Putamen (tissue), 1 donor: ENCODE measurements around the gene CNTNAP3B.
"Not testable (repeated sequence)": the region's sequence is repeated elsewhere in the genome, so short reads cannot be mapped to it uniquely, and the experiment has no call there.

Experiments used
- DNase-seq: peaks from one replicate; pipeline ENCODE4 v3.0.0-alpha.2; 2016; ENCODE audit warnings: low spot score

Gene CNTNAP3B

DNA sequence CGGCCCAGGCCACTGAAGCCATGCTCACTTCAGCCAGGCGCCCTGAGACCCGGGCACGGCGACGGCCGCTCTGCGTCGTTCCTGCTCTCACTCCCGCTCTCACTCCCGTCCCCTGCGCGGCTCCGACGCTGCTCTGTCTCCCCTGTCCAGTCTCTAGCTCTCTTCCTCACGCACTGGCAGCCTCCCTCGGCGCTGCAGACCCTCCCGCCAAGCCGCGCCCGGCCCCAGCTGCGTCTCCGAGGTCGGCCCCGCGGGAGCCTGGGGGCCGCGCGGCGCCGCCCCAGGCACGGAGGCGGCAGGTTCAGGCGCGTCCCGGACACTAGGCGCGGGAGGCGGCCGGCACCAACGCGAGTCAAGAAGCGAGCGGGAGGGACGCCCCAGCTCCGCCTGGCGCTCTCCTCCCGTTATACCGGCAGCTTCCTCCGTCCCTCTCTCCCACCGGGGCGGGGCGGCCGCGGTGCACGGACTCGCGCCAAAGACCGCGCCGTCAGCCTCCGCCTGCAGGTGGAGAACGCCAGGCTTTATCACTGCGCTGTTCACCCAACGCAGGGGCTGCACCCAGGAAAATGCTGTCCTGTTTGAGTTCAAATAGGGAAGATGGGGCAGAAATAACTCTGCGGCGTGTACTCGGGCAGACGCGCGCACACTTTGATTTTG is at the start of gene CNTNAP3B:
Gene CNTNAP3B (minus strand): TSS at position 354 of the 657 bp plus-strand sequence. CDS start 332 bp downstream, at position 22.
- DNase-seq, result not testable (repeated sequence)

DNA sequence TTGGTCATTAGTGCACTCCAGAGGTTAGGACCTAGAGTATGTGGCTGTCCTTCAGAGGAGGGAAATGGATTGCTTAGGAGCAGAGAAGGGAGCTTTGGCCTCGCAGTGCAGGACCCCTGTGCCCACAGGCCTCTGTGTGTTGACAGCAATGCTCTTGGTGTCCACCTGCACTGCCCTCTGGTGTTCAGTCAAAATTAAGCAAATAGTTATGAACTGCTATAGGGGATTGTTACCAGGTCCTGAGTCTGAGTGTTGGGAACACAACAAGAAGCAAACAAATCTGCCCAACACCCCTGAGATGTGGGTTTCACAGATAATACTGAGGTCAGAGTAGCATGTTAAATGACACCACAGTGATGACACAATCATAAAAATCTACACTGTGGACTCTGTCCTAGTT is 31.1 kb upstream of the CNTNAP3B start:
- DNase-seq, result not testable (repeated sequence)

DNA sequence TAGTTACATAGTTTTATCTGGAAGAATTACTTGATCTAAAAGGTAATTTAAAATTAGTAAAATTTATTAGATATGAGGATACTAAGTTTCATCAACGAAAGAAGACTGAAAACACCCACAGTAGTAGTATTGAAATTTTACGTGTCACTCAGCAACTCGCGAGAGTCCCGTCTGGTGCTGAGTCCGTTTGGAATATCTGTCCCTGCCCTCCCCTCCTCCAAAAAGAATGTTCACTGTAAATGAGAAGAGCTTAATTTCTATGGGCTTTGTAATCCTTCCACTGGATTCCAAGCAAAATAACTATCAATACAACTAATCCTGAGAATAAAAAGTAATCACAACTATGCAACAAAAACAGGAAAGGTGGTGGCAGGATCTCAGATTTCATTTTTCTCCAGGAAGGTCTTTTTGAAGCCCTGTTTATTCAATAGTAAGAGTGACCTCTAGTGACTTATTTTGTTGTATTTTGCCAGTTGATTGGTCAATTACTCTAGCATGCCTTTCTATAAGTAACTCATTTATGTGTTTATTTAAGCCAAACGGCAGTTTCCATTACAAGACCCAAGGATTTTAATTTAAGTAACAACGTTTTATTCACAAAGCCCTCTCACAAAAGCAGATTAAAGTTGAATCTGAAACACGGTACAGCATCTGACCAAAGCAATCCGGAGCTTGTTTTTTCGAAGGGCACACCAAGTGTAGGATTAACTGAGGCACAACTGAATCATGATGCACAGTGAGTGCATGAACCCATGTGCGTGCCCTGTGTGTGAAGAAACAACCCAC is 2.0 kb downstream of the CNTNAP3B start:
- peak; percentile 14 for DNase-seq

DNA sequence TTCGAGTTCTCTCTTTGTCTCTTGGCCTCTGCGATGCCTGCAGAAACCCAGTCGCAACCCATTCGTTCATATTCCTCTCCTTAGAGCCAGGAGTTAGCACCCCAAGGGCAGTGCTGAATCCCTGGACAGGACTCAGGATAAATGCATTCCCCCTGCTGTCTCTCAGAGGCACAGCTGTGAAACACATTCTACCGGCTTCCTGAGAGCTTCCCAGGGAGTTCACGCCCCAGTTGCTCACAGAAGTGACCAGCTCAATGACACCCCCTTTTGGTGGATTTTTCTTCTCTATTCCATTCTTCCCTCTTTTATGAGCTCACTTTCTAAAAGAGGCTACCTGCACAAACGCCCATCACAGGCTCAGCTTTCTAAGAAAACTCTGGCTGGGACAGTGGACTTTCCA is 8.2 kb downstream of the CNTNAP3B start:
- DNase-seq, result not testable (repeated sequence)

DNA sequence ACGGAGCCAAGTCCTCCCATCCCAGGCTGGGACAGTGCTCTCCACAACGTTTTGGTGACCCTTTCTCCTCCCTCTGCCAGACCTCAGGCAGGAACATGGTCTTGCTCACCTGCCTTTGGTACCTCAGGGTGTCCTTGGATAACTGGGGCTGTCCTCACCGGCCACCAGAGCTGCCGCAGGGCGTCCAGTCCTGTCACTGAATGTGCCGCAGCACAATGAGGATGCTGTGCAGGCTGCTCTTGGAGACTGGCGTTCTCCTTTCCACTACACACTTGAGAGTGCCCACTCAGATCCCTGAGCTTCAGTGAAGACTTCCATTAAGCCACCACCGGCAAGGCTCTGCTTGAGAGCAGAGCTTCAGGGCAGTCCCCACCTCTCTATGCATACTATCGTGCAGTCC is 33.3 kb downstream of the CNTNAP3B start:
- not testable (repeated sequence) for DNase-seq

DNA sequence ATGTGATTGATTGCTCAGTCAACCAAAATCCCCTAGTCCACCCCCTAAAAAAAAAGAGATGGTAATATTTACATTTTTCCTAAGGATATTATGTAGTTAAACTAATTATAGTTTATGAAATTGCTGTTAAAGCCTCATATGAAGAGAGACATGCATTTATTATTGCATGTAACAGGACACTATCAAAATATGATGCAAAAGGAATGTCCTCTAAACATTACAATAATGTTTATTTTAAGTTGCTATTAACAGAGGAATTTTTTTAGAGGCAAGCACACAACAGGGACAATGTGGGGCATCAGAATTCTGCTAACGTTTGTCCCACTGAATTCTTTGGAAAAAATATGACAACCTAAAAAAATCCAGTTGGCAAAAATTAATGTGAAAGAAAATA is 44.7 kb downstream of the CNTNAP3B start:
- not testable (repeated sequence) for DNase-seq

DNA sequence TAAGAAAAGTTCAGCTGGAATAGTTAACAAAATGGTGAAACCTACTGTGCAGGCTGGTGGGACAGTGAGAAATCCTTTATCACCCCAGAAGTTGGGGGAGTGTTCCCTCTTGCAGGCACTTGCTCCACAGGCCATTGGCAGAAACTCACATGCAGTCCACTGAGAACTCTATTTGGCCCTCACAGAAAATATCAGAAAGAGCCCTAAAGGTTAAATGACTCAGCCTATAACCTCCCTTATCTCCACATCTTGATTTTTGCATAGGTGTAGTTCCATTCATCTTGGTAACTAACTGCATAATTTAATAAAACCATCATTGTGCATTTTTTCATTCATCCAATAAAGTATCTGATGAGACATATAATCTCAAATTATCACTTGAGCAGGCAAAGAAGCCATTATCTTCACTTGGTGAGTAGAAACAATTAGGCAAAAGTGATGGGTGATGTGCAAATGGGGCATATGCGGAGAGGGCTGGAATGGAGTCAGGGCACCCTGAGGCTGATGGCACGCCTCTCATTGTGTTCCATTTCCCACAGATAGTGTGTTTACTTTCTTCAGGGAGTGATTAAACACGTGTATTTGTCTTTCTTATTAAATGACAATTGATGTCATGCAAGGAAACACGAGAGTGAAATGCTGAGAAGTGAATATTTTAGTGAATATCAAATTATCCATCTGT is 45.2 kb downstream of the CNTNAP3B start:
- not testable (repeated sequence) for DNase-seq

DNA sequence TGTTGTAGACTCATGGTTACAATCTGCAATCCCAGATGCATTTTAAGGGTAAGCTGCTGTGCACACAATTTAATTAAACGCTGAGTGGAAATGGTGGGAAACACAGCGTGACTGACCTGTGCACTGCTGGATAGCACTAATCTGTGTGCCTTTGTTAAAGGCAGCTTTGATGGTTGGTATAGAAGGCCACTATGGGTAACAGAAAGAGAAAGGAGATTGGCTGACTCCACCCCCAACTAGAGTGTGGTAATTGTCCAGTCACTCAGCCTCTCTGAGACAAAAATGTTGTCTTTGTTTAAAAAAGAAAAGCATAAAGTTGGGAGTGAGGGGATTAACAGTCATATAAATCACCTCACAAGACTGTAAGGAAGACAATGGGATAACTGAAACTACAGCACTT is 48.9 kb downstream of the CNTNAP3B start:
- DNase-seq, result not testable (repeated sequence)

DNA sequence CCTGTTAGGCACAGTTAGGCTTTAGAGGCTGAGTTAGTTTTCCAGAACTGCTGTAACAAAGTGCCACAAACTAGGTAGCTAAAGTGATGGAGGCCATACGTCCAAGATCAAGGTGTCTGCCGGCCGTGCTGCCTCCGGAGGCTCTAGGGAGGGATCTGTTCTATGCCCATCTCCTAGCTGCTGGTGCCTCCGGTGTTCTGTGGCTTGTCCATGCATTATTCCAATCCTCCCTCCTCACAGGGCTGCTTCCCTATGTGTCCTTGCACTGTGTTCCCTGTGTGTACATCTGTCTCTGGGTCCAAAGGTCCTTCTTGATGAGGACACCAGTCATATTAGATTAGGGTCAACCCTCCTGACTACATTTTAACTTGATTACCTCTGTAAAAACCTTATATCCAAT is 54.4 kb downstream of the CNTNAP3B start:
- DNase-seq, result not testable (repeated sequence)

DNA sequence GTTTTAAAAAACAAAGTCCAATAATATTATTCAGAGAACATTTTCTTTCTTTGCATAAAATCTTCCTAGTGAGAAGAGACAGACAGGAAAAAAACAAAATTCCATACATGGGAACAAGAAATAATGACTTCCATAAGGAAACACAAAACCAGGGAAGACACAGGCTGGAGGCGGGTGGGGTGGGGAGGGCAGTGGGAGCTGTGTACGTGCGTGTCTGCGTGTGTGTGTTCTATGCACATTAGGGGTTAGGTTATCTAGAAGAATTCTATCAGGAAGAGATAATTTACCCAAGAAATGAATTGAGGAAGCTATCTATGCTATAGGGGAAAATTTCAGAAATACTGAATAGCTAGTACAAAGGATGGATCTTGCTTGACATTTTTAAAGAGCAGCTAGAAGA is 58.2 kb downstream of the CNTNAP3B start:
- DNase-seq, result not testable (repeated sequence)

DNA sequence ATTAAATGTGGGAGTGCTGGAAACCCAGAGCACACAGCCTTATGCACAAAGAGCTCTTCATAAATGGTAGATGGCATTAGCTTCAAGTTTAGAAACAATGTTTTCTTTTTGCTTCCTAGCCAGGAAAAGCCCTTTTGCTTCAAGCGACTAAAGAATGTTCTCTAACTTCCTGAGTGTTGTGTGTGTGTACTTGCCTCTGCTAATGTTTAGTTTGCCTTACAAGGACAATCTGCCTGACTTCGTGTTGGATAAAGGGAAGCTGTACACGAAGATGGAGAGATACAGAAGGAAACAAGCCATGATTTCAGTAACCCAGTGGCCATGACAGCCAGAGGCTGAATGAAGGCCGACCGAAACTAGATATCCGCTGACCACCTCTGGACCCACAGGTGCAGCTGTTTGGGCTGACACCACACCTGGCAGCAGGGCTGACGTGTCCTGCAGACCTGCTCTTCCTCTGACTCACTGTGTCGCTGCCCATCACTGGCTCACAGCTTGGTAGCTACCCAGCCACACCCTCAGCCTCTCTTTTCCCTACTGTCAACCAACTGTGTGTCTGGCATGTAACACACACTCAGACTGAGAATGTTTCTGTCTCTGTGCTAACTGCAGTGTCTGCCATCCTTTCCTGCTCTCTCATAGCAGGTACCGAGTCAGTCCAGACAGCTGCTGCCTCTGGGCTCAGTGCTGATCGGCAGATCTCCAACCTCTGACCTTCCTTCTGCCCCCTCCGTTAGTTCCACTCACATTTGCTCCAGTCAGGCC is 59.0 kb downstream of the CNTNAP3B start:
- DNase-seq, result not testable (repeated sequence)

DNA sequence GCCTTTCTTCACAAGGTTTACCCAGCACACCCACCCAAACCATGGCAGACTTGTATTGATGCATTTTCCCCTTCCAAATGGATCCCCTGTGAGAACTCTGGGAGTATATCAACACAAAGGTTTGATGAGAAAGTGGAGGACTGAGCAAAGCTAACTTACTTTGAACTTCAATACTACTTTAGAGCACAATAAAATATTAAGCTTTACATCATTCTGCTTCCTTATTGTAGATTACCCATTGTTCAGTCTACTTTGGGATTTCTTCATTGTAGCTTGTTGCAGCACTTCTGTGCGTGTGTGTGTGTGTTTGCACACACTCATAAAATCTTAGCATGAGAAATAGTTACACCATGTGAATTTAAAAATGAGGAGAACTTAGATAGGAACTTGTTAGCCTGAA is 75.4 kb downstream of the CNTNAP3B start:
- DNase-seq, result not testable (repeated sequence)

DNA sequence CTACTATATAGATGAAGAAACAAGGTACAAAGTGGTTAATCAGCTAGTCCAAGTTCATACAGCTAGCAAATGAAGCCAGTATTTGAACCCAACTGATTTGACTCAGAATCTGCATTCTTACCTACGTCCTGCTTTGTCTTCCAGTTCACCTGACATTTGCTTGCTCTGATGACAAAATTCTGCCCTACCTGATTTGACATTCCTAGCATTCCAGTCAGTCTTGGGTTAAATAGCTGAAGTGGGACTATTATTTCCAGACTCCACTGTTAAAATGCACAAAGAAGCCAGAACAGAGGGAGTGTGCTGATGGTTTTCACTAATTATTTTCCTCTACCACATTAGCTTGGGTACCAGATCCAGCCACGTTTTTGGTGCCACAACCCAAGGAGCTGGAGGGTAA is 78.5 kb downstream of the CNTNAP3B start:
- not testable (repeated sequence) for DNase-seq

DNA sequence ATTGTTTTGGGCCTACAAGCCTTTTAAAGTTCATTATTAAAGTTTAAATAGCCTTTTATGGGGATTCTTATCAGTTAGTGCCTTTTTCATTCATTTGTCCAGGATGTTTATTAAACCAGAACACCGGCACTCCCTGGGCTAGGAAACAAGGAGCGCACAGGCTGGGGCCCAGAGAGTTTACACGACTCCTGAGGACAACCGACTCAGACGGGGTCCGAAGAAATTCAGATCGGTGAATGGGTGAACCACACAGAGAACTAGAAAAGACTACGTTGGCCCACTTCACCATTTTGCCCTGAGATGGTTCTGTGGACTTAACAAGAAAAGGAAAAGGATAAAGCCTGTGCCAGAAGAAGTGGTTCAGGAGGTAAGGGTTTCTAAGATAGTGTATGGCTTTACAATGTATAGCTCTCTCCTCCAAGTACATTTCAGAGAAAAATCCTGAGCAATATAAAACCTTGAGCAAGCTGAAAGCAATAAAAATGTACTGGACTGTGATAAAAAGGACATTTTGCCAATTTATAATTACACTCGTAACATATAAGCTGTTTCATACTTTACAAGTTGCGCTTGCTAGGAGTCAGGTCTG is 84.7 kb downstream of the CNTNAP3B start:
- DNase-seq, result not testable (repeated sequence)

DNA sequence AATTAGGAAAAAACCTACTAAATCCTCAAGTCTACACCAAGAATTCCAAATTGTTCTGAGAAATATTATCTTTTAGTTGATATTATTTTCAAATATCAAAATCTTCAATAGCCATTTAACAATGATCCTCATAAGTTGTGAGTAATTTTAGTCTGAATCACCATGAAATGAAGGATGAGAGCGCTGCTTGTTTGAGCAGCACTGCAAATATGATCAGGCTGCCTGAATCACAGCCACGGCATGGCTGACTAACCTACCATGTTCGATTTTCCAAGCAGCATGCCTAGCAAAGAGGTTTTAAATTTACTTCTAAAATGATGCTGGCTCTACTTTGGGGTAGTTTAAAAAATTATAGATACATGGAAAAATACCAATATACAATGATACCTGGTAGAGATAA is 95.7 kb downstream of the CNTNAP3B start:
- DNase-seq, result not testable (repeated sequence)

DNA sequence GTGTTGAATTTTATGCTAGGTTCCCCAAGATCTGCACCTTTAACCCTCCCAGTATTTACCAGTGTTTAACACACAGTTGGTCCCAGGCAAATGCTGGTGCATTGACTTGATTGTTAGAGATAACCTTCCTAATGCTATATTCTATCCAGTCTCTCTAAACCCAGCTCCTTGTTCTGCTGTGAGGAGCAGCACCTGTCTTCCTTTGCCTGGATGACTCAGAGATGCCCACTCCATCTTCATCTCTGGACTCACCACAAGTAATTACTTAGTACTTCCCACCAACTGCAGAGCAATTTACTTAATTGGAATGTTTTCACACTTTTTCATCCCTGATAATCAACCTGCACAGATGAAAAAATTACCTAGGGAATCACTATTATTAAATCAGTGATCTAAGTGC is 108.6 kb downstream of the CNTNAP3B start:
- not testable (repeated sequence) for DNase-seq

DNA sequence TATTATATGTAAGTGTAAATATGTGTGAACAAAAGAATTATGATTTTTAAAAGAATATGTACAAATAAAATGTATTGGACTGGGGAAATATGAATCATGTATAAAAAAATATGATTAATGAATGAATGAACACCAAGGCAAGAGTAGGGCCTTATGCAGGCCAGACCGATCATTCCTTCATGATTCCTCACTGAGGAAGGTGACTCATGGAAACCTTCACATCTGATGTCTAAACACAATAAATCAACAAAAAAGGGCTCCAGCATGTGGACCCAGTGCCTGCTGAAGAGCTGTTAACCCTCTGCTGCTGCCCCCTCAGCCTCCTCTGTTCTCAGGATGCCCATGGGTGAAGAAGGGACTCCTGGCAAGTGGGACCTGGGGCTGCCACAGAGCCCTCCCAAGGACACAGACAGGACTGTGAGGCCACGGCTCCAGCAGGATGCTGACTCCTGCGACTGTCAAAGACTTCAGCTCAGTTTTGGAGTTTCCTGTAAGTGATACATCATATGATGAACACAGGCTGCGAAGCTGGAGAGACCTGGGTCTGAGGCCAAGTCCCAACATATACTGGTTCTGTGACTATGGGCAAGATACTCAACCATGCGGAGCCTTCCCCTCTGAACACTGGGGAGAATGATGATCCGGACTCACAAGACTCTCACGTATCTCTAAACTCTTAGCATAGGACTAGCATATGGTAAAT is 110.9 kb downstream of the CNTNAP3B start:
- DNase-seq, result not testable (repeated sequence)

DNA sequence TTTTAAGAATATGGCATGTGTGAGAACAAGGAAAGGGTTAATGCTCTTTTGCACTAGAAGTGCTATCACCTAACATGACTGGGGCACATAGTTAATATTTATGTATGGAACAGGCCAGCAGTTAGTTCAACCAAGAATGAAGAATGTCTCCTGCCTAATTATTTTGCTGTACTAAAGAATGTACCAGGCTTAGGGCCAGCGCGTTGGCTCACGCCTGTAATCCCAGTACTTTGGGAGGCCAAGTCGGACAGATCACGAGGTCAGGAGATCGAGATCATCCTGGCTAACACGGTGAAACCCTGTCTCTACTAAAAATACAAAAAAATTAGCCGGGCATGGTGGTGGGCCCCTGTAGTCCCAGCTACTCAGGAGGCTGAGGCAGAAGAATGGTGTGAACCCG is 114.9 kb downstream of the CNTNAP3B start:
- not testable (repeated sequence) for DNase-seq

DNA sequence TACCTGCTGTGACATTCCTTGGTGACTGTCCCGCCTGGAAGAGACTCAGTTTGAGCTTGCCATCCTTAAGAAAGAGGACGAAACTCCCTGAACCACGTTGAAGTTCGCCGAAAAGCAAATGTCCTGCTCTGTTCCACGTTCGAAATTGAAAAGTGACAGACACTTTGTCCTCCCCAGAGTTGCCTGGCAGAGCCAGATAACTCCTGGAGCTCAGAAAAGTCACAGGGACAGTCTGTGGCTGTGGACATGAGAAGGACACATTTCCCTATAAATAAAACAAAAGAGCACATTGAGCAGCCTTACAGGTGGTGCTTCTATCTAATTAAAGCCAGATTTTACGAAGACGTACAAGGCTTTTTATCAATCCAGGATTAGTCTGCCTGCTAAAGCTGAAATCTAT is 137.6 kb downstream of the CNTNAP3B start:
- DNase-seq, result not testable (repeated sequence)

DNA sequence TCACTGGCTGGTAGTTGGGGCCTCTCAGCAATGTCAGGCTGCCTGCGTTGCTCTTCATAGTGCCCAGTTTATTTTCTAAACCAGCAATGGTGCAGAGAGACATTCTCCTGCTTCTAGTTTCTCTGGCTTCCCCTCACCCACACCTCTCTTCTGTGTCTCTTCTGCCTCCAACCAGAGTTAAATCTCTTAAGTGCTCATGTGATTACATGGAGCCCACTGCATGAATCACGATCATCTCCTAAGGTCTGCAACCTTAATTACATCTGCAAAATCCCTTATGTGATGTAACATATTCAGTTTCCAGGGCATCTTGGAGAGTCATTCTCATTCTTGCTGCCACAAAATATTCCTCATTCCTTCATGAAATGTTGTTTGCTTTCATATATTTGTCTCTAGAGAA is 149.0 kb downstream of the CNTNAP3B start:
- not testable (repeated sequence) for DNase-seq
